K562 (cell line): ENCODE data around the gene DBNDD1. TPM values are rescaled to one million over a fixed set of nuclear protein-coding genes. Genes with fewer than 3 reads are reported as not detected.

Experiments
- HNRNPUL1 ChIP-seq: fragments of 200-400 bp; formaldehyde crosslinking; IDR thresholded peaks from 2 replicates; pipeline ENCODE4 v1.6.1; 2017; ENCODE audit warnings: low read length
- L3MBTL2 ChIP-seq: fragments of 450-650 bp; IDR thresholded peaks from 2 replicates; pipeline ENCODE4 v1.6.1; 2016; ENCODE audit warnings: mild to moderate bottlenecking, moderate library complexity
- MED1 ChIP-seq: sonication (generic); formaldehyde crosslinking; IDR thresholded peaks from 2 replicates; pipeline ENCODE4 v1.8.1; 2023; ENCODE audit warnings: missing genetic modification reagents, borderline replicate concordance
- MTA2 ChIP-seq: fragments of 450-650 bp; IDR thresholded peaks from 2 replicates; pipeline ENCODE4 v1.6.1; 2016; ENCODE audit warnings: low read depth
- NRF1 ChIP-seq, 2 experiments: fragments of 450-650 bp; IDR thresholded peaks in 1 of 2; conservative IDR thresholded peaks in 1 of 2; 2 replicates each; pipeline ENCODE4 v1.6.1; 2014; ENCODE audit warnings: mild to moderate bottlenecking in 2 of 2
- PHF8 ChIP-seq: fragments of 200-600 bp; sonication (generic); IDR thresholded peaks from 2 replicates; pipeline ENCODE4 v1.6.1; 2012; ENCODE audit warnings: mixed run types, mild to moderate bottlenecking, inconsistent platforms, low read length, moderate library complexity, borderline replicate concordance
- POU5F1 ChIP-seq: fragments of 150-350 bp; IDR thresholded peaks from 2 replicates; pipeline ENCODE4 v1.6.1; 2014; ENCODE audit warnings: borderline replicate concordance, low read length, low read depth, mild to moderate bottlenecking; ENCODE audit not compliant: partially characterized antibody
- PTRF ChIP-seq: fragments of 450-650 bp; IDR thresholded peaks from 2 replicates; pipeline ENCODE4 v1.6.1; 2016; ENCODE audit warnings: mild to moderate bottlenecking, missing genetic modification characterization, missing compliant biosample characterization
- TEAD4 ChIP-seq, 2 experiments: sonication (generic) in 1 of 2; formaldehyde crosslinking in 1 of 2; IDR thresholded peaks; 2 replicates each; pipeline versions ENCODE4 v1.6.1 to v1.8.0; 2012 to 2022; ENCODE audit warnings: borderline replicate concordance in 1 of 2, inconsistent platforms in 1 of 2, low read length in 1 of 2, mild to moderate bottlenecking in 1 of 2, missing genetic modification reagents in 1 of 2
- ZNF124 ChIP-seq: sonication (generic); formaldehyde crosslinking; IDR thresholded peaks from 2 replicates; pipeline ENCODE4 v1.8.1; 2022; ENCODE audit warnings: missing genetic modification reagents
- ZNF143 ChIP-seq: sonication (generic); formaldehyde crosslinking; IDR thresholded peaks from 2 replicates; pipeline ENCODE4 v1.9.0; 2022; ENCODE audit warnings: mild to moderate bottlenecking, missing genetic modification reagents
- ZNF224 ChIP-seq: sonication (generic); formaldehyde crosslinking; IDR thresholded peaks from 2 replicates; pipeline ENCODE4 v1.8.0; 2022; ENCODE audit warnings: mild to moderate bottlenecking, missing genetic modification reagents
- ZNF311 ChIP-seq: fragments of 250-450 bp; sonication (Bioruptor Pico); IDR thresholded peaks from 2 replicates; pipeline ENCODE4 v1.4.0; 2020; ENCODE audit warnings: mild to moderate bottlenecking, moderate library complexity
- ZNF644 ChIP-seq: fragments of 200-800 bp; sonication (Bioruptor generic); IDR thresholded peaks from 2 replicates; pipeline ENCODE4 v1.6.1; 2016; ENCODE audit warnings: low read depth, missing genetic modification characterization, missing compliant biosample characterization
- polyA plus RNA-seq, 8 experiments: library from polyadenylated mRNA; depleted of rRNA in 4 of 8; stranded (reverse) in 5 of 8; unstranded in 3 of 8; fragments of >200 nt; fragmentation: Nextera tagmentation in 2 of 8; fragmentation: Illumina TruSeq in 1 of 8; extraction: Ambion mirVana in 2 of 8; extraction: Trizol in 1 of 8; gene quantifications; 2 replicates each; pipeline versions ENCODE4 v1.2.1 to v1.2.3, GENCODE V29; 2011 to 2014; ENCODE audit warnings: inconsistent platforms in 1 of 8, missing spikeins in 1 of 8
- total RNA-seq, 7 experiments: library from RNA; depleted of rRNA in 6 of 7; stranded (reverse); fragments of >200 nt in 6 of 7; fragmentation: Illumina TruSeq in 2 of 7; extraction: Trizol in 2 of 7; gene quantifications; 2 replicates each; pipeline versions ENCODE4 v1.2.1 to v1.2.3, GENCODE V29; 2011 to 2021; ENCODE audit warnings: low replicate concordance in 1 of 7
- TF ChIP-seq, protein P1 (sequence below): fragments of 250-450 bp; sonication (Bioruptor Pico); IDR thresholded peaks from 2 replicates; pipeline ENCODE4 v1.4.0; 2020; ENCODE audit warnings: mild to moderate bottlenecking, moderate library complexity, borderline replicate concordance
- TF ChIP-seq, protein P2 (sequence below): sonication (generic); formaldehyde crosslinking; IDR thresholded peaks from 2 replicates; pipeline ENCODE4 v1.8.1; 2022; ENCODE audit warnings: missing genetic modification reagents
- TF ChIP-seq, protein P3 (sequence below), 2 experiments: IDR thresholded peaks in 1 of 2; conservative IDR thresholded peaks in 1 of 2; 2 replicates each; pipeline ENCODE4 v1.6.1; 2016; ENCODE audit warnings: low read depth in 2 of 2, mild to moderate bottlenecking in 1 of 2, missing compliant biosample characterization in 1 of 2, missing genetic modification characterization in 1 of 2, moderate library complexity in 1 of 2
- TF ChIP-seq, protein P4 (sequence below): fragments of 450-650 bp; IDR thresholded peaks from 2 replicates; pipeline ENCODE4 v1.6.1; 2016; ENCODE audit warnings: antibody characterized with exemption

DBNDD1 gene
- total and polyA plus RNA-seq, 9 of the 15 experiments (the other 6 are each of a cell fraction or from before 2014, with no cell fraction given), result 0.55 to 13.0 (median 5.8) TPM

DNA sequence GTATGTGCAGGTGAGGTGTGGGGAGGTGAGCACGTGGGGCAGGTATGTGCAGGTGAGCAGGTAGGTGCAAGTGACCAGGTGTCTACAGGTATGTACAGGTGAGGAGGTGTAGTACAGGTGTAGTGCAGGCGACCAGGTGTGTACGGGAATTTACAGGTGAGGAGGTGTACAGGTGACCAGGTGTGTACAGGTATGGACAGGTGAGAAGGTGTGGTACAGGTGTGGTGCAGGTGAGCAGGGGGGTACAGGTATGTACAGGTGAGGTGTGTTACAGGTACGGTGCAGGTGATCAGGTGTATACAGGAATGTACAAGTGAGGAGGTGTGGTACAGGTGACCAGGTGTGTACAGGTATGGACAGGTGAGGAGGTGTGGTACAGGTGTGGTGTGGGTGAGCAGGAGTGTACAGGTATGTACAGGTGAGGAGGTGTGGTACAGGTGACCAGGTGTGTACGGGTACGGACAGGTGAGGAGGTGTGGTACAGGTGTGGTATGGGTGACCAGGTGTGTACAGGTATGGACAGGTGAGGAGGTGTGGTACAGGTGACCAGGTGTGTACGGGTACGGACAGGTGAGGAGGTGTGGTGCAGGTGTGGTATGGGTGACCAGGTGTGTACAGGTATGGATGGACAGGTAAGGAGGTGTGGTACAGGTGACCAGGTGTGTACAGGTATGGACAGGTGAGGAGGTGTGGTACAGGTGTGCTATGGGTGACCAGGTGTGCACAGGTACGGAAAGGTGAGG lies 12.8 kb upstream of the DBNDD1 start (continued):
- TF ChIP-seq ZNF124 (CRISPR knock-in tag) (no peak), HNRNPUL1 (no peak), PHF8 (no peak), NRF1 (conservative IDR thresholded peaks at IDR 0.05 in 1 of 2, IDR thresholded peaks at IDR 0.05 in 1 of 2) (no peak), ZNF311 (no peak), TEAD4 (IDR thresholded peaks at IDR 0.05; ENCODE audit: low read length) (0 out of 2 replicates have a peak, but pooled peaks have one; percentile 22), TEAD4 (CRISPR knock-in tag; IDR thresholded peaks at IDR 0.05; ENCODE audit: borderline replicate concordance) (peak; percentile 91; the same call in 1 of the 2 replicates), ZNF224 (CRISPR knock-in tag) (0 out of 2 replicates have a peak, but pooled peaks have one; percentile 46), PTRF (tag) (no peak), ZNF644 (tag) (no peak), ZNF143 (CRISPR knock-in tag) (peak; percentile 19; the same call in 1 of the 2 replicates), MTA2 (peak; percentile 51), L3MBTL2 (no peak), POU5F1 (no peak), MED1 (CRISPR knock-in tag) (peak; percentile 88; the same call in 1 of the 2 replicates)
- TF ChIP-seq, protein P1, sequence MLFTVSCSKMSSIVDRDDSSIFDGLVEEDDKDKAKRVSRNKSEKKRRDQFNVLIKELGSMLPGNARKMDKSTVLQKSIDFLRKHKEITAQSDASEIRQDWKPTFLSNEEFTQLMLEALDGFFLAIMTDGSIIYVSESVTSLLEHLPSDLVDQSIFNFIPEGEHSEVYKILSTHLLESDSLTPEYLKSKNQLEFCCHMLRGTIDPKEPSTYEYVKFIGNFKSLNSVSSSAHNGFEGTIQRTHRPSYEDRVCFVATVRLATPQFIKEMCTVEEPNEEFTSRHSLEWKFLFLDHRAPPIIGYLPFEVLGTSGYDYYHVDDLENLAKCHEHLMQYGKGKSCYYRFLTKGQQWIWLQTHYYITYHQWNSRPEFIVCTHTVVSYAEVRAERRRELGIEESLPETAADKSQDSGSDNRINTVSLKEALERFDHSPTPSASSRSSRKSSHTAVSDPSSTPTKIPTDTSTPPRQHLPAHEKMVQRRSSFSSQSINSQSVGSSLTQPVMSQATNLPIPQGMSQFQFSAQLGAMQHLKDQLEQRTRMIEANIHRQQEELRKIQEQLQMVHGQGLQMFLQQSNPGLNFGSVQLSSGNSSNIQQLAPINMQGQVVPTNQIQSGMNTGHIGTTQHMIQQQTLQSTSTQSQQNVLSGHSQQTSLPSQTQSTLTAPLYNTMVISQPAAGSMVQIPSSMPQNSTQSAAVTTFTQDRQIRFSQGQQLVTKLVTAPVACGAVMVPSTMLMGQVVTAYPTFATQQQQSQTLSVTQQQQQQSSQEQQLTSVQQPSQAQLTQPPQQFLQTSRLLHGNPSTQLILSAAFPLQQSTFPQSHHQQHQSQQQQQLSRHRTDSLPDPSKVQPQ (CRISPR knock-in tag), result no peak
- TF ChIP-seq, protein P2, sequence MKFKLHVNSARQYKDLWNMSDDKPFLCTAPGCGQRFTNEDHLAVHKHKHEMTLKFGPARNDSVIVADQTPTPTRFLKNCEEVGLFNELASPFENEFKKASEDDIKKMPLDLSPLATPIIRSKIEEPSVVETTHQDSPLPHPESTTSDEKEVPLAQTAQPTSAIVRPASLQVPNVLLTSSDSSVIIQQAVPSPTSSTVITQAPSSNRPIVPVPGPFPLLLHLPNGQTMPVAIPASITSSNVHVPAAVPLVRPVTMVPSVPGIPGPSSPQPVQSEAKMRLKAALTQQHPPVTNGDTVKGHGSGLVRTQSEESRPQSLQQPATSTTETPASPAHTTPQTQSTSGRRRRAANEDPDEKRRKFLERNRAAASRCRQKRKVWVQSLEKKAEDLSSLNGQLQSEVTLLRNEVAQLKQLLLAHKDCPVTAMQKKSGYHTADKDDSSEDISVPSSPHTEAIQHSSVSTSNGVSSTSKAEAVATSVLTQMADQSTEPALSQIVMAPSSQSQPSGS, result no peak
- TF ChIP-seq, protein P3, sequence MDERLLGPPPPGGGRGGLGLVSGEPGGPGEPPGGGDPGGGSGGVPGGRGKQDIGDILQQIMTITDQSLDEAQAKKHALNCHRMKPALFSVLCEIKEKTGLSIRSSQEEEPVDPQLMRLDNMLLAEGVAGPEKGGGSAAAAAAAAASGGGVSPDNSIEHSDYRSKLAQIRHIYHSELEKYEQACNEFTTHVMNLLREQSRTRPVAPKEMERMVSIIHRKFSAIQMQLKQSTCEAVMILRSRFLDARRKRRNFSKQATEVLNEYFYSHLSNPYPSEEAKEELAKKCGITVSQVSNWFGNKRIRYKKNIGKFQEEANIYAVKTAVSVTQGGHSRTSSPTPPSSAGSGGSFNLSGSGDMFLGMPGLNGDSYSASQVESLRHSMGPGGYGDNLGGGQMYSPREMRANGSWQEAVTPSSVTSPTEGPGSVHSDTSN (CRISPR knock-in tag; IDR thresholded peaks at IDR 0.05; ENCODE audit: low read depth), result no peak
- TF ChIP-seq, protein P3 (tag; conservative IDR thresholded peaks at IDR 0.05; ENCODE audit: low read depth), result no peak
- TF ChIP-seq, protein P4, sequence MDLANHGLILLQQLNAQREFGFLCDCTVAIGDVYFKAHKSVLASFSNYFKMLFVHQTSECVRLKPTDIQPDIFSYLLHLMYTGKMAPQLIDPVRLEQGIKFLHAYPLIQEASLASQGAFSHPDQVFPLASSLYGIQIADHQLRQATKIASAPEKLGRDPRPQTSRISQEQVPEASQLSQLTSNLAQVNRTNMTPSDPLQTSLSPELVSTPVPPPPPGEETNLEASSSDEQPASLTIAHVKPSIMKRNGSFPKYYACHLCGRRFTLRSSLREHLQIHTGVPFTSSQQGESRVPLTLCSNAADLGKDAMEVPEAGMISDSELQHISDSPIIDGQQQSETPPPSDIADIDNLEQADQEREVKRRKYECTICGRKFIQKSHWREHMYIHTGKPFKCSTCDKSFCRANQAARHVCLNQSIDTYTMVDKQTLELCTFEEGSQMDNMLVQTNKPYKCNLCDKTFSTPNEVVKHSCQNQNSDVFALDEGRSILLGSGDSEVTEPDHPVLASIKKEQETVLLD, result peak; percentile 82
